Lower leg skin (tissue), 4 donors: ENCODE results near the gene TTC4. TPM values are rescaled to one million over a fixed set of nuclear protein-coding genes. Genes with fewer than 3 reads are reported as not detected.

Experiments
- DNase-seq, 2 donors: peaks; one replicate each; pipeline ENCODE4 v3.0.0-alpha.2; 2019; ENCODE audit warnings: low spot score in 2 of 2
- H3K4me3 ChIP-seq: fragments of 200-600 bp; sonication (generic); 2 replicates; pipeline ENCODE4 v1.5.1; 2017; ENCODE audit warnings: mild to moderate bottlenecking, low read depth; ENCODE audit not compliant: poor library complexity, severe bottlenecking
- CTCF ChIP-seq, 3 donors: fragments of 450-650 bp; IDR thresholded peaks; one replicate each; pipeline ENCODE4 v1.5.1; 2016; ENCODE audit warnings: antibody characterized with exemption in 3 of 3, mild to moderate bottlenecking in 3 of 3, moderate library complexity in 2 of 3
- POLR2A ChIP-seq, 2 donors: fragments of 450-650 bp; IDR thresholded peaks; one replicate each; pipeline ENCODE4 v1.6.1; 2016 to 2017; ENCODE audit warnings: antibody characterized with exemption in 2 of 2, mild to moderate bottlenecking in 1 of 2, moderate library complexity in 1 of 2
- WGBS, 2 donors: methylation state at CpG; one replicate each; pipeline ENCODE4 v1.1.5; 2018; 5-methylcytosine and 5-hydroxymethylcytosine counted together
- intact Hi-C: fragments of 100-400 bp; cut with DNase I; formaldehyde crosslinking; loops from one replicate; pipeline ENCODE4 v1.15.0; 2023; ENCODE audit warnings: low total_unique reads
- total RNA-seq, 4 donors: library from RNA; depleted of rRNA; stranded (reverse); fragments of >200 nt; gene quantifications; one replicate each; pipeline ENCODE4 v1.1.0, GENCODE V29; 2016

Gene TTC4
- total RNA-seq, 4 donors from 2014 or later, result 15.7 to 21.2 (median 18.3) TPM

DNA sequence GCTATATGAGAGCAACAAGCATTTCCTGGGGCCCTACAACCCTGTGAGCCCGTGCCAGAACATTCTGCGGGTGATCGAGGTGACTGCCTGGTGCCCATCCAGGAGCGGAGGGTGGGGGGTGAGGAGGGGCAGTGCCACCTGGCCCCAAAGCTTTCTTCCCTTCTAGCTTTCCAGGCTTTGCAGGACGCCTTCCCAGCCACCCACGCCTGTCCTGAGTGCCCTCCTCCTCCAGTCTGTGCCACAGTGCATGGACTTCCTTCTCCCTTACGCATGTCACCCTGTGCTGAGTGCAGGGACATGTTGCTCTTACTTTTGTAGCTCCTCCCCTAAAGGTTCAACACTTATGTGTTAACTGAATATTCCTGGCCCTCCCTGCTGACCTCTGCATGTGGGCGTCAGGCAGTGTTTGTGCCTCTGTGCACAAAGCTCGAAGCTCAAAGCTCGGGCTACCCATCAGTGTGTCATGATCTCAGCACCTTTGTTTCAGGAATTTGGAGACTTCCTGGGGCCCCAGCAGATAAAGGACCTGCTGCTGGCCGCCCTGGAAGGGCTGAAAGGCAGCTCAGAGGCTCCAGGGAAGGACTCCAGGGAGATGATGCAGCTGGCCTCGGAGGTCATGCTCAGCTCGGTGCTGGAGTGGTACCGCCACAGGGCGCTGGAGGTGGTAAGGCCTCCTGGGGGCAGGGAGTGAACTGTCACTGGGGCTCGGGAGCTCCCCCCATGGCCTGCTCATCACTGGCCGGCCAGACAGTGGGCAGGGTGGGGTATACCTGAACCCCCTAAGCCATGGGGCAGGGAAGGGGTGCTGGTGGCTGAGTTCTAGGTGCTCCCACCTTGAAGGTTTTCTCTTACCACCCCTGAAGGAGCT is 36.7 kb upstream of the TTC4 start:
- 77 to 83% methylated on average over 17 of the region's 17 CpGs for WGBS, 2 donors
- intact Hi-C loops, result no loop called here
- TF ChIP-seq CTCF (IDR thresholded peaks at IDR 0.05) (no peak), POLR2A (IDR thresholded peaks at IDR 0.05) (no peak)

GRCh38 chr1:54679706-54680105 is 36.0 kb upstream of the TTC4 start:
- intact Hi-C loops, result no loop called here
- no peak for DNase-seq
- TF ChIP-seq CTCF (IDR thresholded peaks at IDR 0.05), result no peak
- TF ChIP-seq POLR2A (IDR thresholded peaks at IDR 0.05), result no peak
- 84 to 93% methylated on average over 7 of the region's 7 CpGs for WGBS, 2 donors
- no peak overlapping the region for H3K4me3 ChIP-seq

More for the DNA sequence above, 36.7 kb upstream of the TTC4 start:
- no peak for DNase-seq
- H3K4me3 ChIP-seq, result no peak overlapping the region

- 79 to 84% methylated on average over 6 to 8 of the region's 8 CpGs for WGBS, 2 donors
- DNase-seq, result no peak
- TF ChIP-seq POLR2A (IDR thresholded peaks at IDR 0.05), result no peak
- TF ChIP-seq CTCF (IDR thresholded peaks at IDR 0.05), result no peak
- intact Hi-C loops, result no loop called here
- H3K4me3 ChIP-seq, result no peak overlapping the region
Measured at GRCh38 chr1:54680387-54680786, 35.3 kb upstream of the TTC4 start.

- DNase-seq, result no peak
- H3K4me3 ChIP-seq, result no peak overlapping the region
- no peak for TF ChIP-seq CTCF (IDR thresholded peaks at IDR 0.05)
- no peak for TF ChIP-seq POLR2A (IDR thresholded peaks at IDR 0.05)
- intact Hi-C loops, result no loop called here
Measured at GRCh38 chr1:54681358-54681757, 34.3 kb upstream of the TTC4 start.

GRCh38 chr1:54683453-54683852 is 32.2 kb upstream of the TTC4 start:
- H3K4me3 ChIP-seq, result no peak overlapping the region
- 94 to 95% methylated on average over 6 of the region's 6 CpGs for WGBS, 2 donors
- DNase-seq, result no peak
- TF ChIP-seq CTCF (IDR thresholded peaks at IDR 0.05) (no peak), POLR2A (IDR thresholded peaks at IDR 0.05) (no peak)
- intact Hi-C loops, result no loop called here
